ENCODE measurements around the gene ZNF845. TPM values are rescaled to one million over a fixed set of nuclear protein-coding genes. Genes with fewer than 3 reads are reported as not detected.
"Not testable (repeated sequence)": the region's sequence is repeated elsewhere in the genome, so short reads cannot be mapped to it uniquely, and the experiment has no call there.

Gene ZNF845
- total RNA-seq, 1 donor from 2014 or later: 7.8 TPM

DNA sequence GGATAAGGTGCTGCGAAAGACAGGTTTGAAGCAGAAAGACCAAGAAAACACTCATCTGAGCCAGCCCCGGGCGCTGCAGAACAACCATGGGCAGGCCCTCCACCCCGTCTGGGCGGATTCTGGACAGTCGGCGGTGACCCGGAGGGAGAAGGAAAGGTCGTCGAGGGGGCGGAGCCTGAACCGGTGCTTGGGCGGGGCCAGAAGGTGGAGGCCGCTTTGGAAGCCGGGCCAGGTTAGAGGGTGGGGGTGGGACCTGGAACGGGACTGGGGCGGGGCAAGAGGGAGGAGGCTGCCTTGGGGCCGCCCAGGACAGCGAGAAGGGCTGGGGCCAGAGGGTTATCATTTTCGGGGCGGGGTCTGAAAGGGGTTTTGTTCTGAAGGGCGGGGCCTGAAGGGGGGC, 56.4 kb downstream of the ZNF845 start:
- no peak overlapping the region for H3K4me3 ChIP-seq (ENCODE audit: low read depth, low read length)
- no peaks in the 10 kb centered on the region for H3K36me3 ChIP-seq (ENCODE audit: control insufficient read depth, insufficient read depth, low read length)
- DNase-seq (ENCODE audit: low read depth): no peak
- TF ChIP-seq CTCF (IDR thresholded peaks at IDR 0.05; ENCODE audit: insufficient read depth, low read length, poor library complexity, severe bottlenecking): no peak
- H3K27me3 ChIP-seq (ENCODE audit: control insufficient read depth, insufficient read depth, low read length): no peaks in the 10 kb centered on the region

DNA sequence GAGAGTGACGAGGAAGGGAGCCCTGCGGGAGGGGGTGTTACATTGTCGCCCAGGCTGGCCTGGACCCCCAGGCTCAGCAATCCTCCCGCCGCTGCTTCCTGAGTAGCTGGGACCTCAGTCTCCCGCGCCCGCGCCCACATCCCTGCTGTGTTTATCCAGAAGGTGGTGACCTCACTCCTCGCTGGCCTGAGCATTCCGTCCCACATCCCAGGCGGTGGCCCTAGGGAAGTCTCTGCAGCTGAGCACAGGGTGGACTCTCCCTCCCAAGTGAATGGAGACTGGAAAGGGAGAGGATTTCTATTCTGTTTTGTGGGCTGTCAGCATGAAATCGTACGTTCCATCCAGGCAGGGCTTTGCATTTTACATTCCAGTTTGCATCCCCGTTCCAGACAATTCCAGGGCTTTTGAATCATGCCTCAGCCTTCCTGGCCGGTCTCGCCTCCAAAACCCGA, 61.0 kb downstream of the ZNF845 start:
- H3K27me3 ChIP-seq (ENCODE audit: control insufficient read depth, insufficient read depth, low read length): no peaks in the 10 kb centered on the region
- peak overlapping the region; percentile 72 for H3K4me3 ChIP-seq (ENCODE audit: low read depth, low read length)
- TF ChIP-seq CTCF (IDR thresholded peaks at IDR 0.05; ENCODE audit: insufficient read depth, low read length, poor library complexity, severe bottlenecking): no peak
- DNase-seq (ENCODE audit: low read depth): no peak
- no peaks in the 10 kb centered on the region for H3K36me3 ChIP-seq (ENCODE audit: control insufficient read depth, insufficient read depth, low read length)

DNA sequence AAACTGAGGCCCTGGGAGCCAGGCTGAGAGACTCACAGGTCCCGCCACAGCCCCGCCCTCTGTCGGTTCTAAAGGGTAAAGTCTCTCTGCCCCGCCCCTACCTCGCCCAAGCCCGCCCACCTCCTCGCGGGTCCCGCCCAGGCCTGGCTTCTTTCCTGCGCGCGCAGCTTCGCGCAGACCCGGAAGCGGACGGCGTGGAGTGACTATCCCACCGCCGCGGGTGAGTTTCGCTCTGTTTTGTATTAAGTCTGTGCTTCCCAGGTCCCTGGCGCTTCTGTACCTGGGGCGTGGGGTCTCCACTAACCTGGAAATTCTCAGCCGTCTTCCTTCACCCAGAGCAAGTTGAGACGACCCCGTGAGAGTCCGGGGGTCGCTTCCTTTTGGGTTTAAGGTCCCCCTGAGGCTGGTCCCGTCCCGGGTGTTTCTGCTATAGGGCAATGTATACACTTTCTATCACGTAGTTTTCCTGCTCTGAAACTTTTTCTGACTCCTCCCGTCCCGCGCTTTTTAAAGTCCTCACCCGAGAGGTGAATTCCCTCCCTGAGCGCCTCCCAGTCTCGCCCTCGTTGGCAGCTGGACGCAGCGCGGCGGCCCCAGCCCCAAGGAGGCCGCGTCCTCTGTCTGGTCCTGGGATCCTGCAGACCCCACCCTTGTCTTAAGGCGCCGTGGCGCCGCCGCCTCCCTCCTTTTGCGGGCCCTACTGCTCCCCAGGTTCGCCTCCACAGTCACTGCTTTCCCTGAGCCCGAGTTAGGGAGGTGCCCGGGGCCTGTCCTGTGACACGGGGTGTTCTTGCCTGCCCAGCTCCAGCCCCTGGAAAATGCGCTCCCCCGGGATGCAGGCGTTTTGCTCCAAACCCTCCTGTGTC, 61.7 kb downstream of the ZNF845 start, which contains the start of gene ZNF765:
TSS of gene ZNF765 (plus strand) at position 176 of the 866 bp plus-strand sequence. CDS start 2,867 bp downstream, outside the sequence.
- Histone ChIP-seq H3K36me3 (ENCODE audit: control insufficient read depth, insufficient read depth, low read length) (no peaks in the 10 kb centered on the region), H3K4me3 (ENCODE audit: low read depth, low read length) (peak within 1 kb of the TSS; percentile 72), H3K27me3 (ENCODE audit: control insufficient read depth, insufficient read depth, low read length) (no peaks in the 10 kb centered on the region)
- peak; percentile 60 for TF ChIP-seq CTCF (IDR thresholded peaks at IDR 0.05; ENCODE audit: insufficient read depth, low read length, poor library complexity, severe bottlenecking)
- DNase-seq (ENCODE audit: low read depth): no peak

DNA sequence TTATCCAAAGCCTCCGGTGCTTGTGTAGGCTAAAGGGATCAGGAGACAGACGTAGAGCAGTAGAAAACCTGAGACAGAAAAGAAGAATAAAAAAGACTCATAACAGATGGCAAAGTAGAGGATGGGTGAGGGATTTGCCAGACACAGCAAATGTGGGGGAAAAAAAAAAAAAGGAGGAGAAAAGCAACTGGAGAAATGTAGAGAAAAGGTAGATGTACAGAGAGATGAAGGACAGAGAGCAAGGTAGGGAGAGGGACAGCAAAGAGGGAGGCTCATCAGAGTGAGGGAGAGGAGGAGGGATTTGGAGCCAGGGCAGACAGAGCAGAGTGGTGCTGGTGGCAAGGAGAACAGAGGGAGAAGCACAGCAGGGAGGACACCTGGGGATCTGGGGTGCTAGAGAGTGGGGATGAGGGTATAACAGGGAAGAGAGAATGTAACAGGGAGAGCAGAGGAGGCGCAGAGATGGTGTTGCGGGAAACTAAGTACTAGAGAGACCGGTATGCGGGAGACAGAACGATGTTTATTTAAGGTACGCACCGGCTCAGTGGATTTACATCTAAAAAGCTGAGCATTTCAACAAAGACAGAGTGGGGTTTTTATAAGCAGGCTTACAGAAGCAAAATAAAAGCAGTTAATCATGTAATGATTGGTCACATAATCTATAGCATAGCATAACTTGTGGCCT, 62.4 kb downstream of the ZNF845 start:
- peak overlapping the region; percentile 72 for H3K4me3 ChIP-seq (ENCODE audit: low read depth, low read length)
- H3K36me3 ChIP-seq (ENCODE audit: control insufficient read depth, insufficient read depth, low read length); DNase-seq (ENCODE audit: low read depth); H3K27me3 ChIP-seq (ENCODE audit: control insufficient read depth, insufficient read depth, low read length): not testable (repeated sequence)

- DNase-seq (ENCODE audit: low read depth): no peak
- Histone ChIP-seq H3K4me3 (ENCODE audit: low read depth, low read length) (no peak overlapping the region), H3K27me3 (ENCODE audit: control insufficient read depth, insufficient read depth, low read length) (no peaks in the 10 kb centered on the region), H3K36me3 (ENCODE audit: control insufficient read depth, insufficient read depth, low read length) (no peaks in the 10 kb centered on the region)
- no peak for TF ChIP-seq CTCF (IDR thresholded peaks at IDR 0.05; ENCODE audit: insufficient read depth, low read length, poor library complexity, severe bottlenecking)
Observed at GRCh38 chr19:53396525-53396868, 62.9 kb downstream of the ZNF845 start.

GRCh38 chr19:53397918-53398317, 64.4 kb downstream of the ZNF845 start:
- H3K4me3 ChIP-seq (ENCODE audit: low read depth, low read length); DNase-seq (ENCODE audit: low read depth); H3K27me3 ChIP-seq (ENCODE audit: control insufficient read depth, insufficient read depth, low read length); H3K36me3 ChIP-seq (ENCODE audit: control insufficient read depth, insufficient read depth, low read length): not testable (repeated sequence)

Other genes starting within 250 kb of the ZNF845 start
- 16.5 and 21.8 TPM in 2 replicates for gene ZNF160, start 230.3 kb upstream of the ZNF845 start, total RNA-seq
- 3.6 and 3.9 TPM in 2 replicates for gene ZNF415, start 200.8 kb upstream of the ZNF845 start, total RNA-seq
- gene ZNF347, start 174.7 kb upstream of the ZNF845 start, total RNA-seq: 5.5 and 8.0 TPM in 2 replicates
- gene ZNF665, start 140.4 kb upstream of the ZNF845 start, total RNA-seq: 2.9 and 5.8 TPM in 2 replicates
- 25.3 and 31.6 TPM in 2 replicates for gene ZNF677, start 78.9 kb upstream of the ZNF845 start, total RNA-seq
- not detected in 2 replicates for gene VN1R2, start 75.5 kb upstream of the ZNF845 start, total RNA-seq
- gene VN1R4, start 66.0 kb upstream of the ZNF845 start, total RNA-seq: not detected in 2 replicates
- gene ZNF525, start 32.0 kb downstream of the ZNF845 start, total RNA-seq: 6.3 and 11.4 TPM in 2 replicates
- 8.8 and 9.0 TPM in 2 replicates for gene ZNF765, start 61.4 kb downstream of the ZNF845 start, total RNA-seq
- gene ZNF761, start 98.2 kb downstream of the ZNF845 start, total RNA-seq: 7.4 and 8.0 TPM in 2 replicates
- 2.9 and 3.9 TPM in 2 replicates for gene ZNF813, start 134.0 kb downstream of the ZNF845 start, total RNA-seq
- 4.2 and 5.8 TPM in 2 replicates for gene ZNF331, start 204.4 kb downstream of the ZNF845 start, total RNA-seq

Measured in kidney epithelial cell (primary cell).